GM12878 (cell line): ENCODE data around the gene SDK2. TPM values are rescaled to one million over a fixed set of nuclear protein-coding genes. Genes with fewer than 3 reads are reported as not detected.

Experiments
- CEBPZ ChIP-seq: fragments of 150-350 bp; IDR thresholded peaks from 2 replicates; pipeline ENCODE4 v1.6.1; 2016; ENCODE audit warnings: low read depth, low read length
- CHD1 ChIP-seq: IDR thresholded peaks from 2 replicates; pipeline ENCODE4 v1.6.1; 2012; ENCODE audit warnings: low read depth, low read length, improper control_type of control experiment
- HDGF ChIP-seq: fragments of 450-650 bp; IDR thresholded peaks from 2 replicates; pipeline ENCODE4 v1.6.1; 2016; ENCODE audit warnings: antibody characterized with exemption
- IKZF2 ChIP-seq, 2 experiments: fragments of 450-650 bp; IDR thresholded peaks; 2 replicates each; pipeline ENCODE4 v1.6.1; 2017; ENCODE audit warnings: mild to moderate bottlenecking in 2 of 2, moderate library complexity in 2 of 2
- IRF4 ChIP-seq: IDR thresholded peaks from 2 replicates; pipeline ENCODE4 v1.6.1; 2011; ENCODE audit warnings: low read depth, low read length
- JUNB ChIP-seq: IDR thresholded peaks from 2 replicates; pipeline ENCODE4 v1.6.1; 2016; ENCODE audit warnings: antibody characterized with exemption, mild to moderate bottlenecking
- LARP7 ChIP-seq: fragments of 450-650 bp; IDR thresholded peaks from 2 replicates; pipeline ENCODE4 v1.6.1; 2017; ENCODE audit warnings: mild to moderate bottlenecking
- SUZ12 ChIP-seq: fragments of 200-600 bp; sonication (generic); IDR thresholded peaks from one replicate; pipeline ENCODE4 v1.6.1; 2018; ENCODE audit warnings: antibody characterized with exemption, mild to moderate bottlenecking; ENCODE audit not compliant: unreplicated experiment
- USF1 ChIP-seq: IDR thresholded peaks from 2 replicates; pipeline ENCODE4 v1.6.1; 2011; ENCODE audit warnings: borderline replicate concordance, low read depth, mild to moderate bottlenecking, moderate library complexity, mixed read lengths, low read length; ENCODE audit not compliant: insufficient read depth; ENCODE audit errors: extremely low read length
- USF2 ChIP-seq: IDR thresholded peaks from 2 replicates; pipeline ENCODE4 v1.6.1; 2011; ENCODE audit warnings: low read depth, low read length, improper control_type of control experiment, borderline replicate concordance
- ZBTB33 ChIP-seq: fragments of 450-650 bp; IDR thresholded peaks from 2 replicates; pipeline ENCODE4 v1.6.1; 2017; ENCODE audit warnings: mild to moderate bottlenecking
- polyA plus RNA-seq, 11 experiments: library from polyadenylated mRNA; depleted of rRNA in 4 of 11; unstranded in 6 of 11; stranded (reverse) in 5 of 11; fragments of >200 nt; fragmentation: Nextera tagmentation in 4 of 11; fragmentation: Illumina TruSeq in 1 of 11; extraction: Ambion mirVana in 4 of 11; extraction: Trizol in 1 of 11; gene quantifications; 1 replicate in 1 of 11; 2 replicates in 10 of 11; pipeline versions ENCODE4 v1.2.1 to v1.2.3, GENCODE V29; 2011 to 2016; ENCODE audit warnings: inconsistent platforms in 2 of 11, missing spikeins in 2 of 11, low read depth in 1 of 11
- total RNA-seq, 4 experiments: library from RNA; depleted of rRNA in 3 of 4; stranded (reverse); fragments of >200 nt in 3 of 4; fragmentation: Illumina TruSeq in 1 of 4; extraction: Trizol in 1 of 4; gene quantifications; 2 replicates each; pipeline versions ENCODE4 v1.2.1 to v1.2.3, GENCODE V29; 2013 to 2021

SDK2 gene
- total and polyA plus RNA-seq, 10 of the 15 experiments (the other 5 are each of a cell fraction or from before 2014, with no cell fraction given): 0.03 to 0.08 (median 0.03) TPM; not detected in 7

- no peak for TF ChIP-seq CEBPZ
- TF ChIP-seq CHD1: no peak
- TF ChIP-seq JUNB: no peak
- TF ChIP-seq HDGF: no peak
- no peak for TF ChIP-seq SUZ12
- no peak for TF ChIP-seq ZBTB33
- no peak for TF ChIP-seq LARP7
- no peak for TF ChIP-seq USF2
- no peak for TF ChIP-seq USF1
- TF ChIP-seq IRF4: no peak
- TF ChIP-seq IKZF2 (IDR thresholded peaks at IDR 0.05): no peak
- TF ChIP-seq, all 136 proteins: peak for 0
Observed at GRCh38 chr17:73349138-73349537, 295.1 kb downstream of the SDK2 start (continued).
